Uterus (tissue), 2 donors: ENCODE data around the gene NACC2.

Source experiments
- POLR2A ChIP-seq, 2 donors: fragments of 450-650 bp; IDR thresholded peaks; one replicate each; pipeline ENCODE4 v1.6.1; 2016; ENCODE audit warnings: antibody characterized with exemption in 2 of 2, mild to moderate bottlenecking in 1 of 2, moderate library complexity in 1 of 2
- TF ChIP-seq, protein P1 (sequence below), 4 experiments: fragments of 200-600 bp in 2 of 4; fragments of 450-650 bp in 2 of 4; sonication (generic) in 2 of 4; IDR thresholded peaks; one replicate each; pipeline ENCODE4 v1.5.1; 2016 to 2019; ENCODE audit warnings: antibody characterized with exemption in 4 of 4, mild to moderate bottlenecking in 2 of 4, moderate library complexity in 1 of 4

DNA sequence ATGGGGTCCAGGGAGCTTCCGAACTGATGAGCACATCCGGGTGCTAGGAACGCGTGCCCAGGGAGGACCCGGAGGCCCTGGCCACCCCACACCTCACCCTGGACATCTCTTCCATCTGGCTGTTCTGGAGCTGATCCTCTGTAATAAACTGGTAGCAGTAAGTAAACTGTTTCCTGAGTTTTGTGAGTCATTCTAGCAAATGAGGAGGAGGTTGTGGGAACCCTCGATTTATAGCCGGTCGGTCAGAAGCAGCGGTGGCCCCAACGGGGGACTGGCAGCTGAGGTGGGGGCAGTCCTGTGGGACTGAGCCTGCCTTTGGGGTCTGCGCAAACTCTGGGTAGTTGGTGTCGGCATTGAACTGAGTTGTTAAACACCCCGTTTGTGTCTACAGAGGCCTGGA, 118.6 kb downstream of the NACC2 start:
- TF ChIP-seq, protein P1, sequence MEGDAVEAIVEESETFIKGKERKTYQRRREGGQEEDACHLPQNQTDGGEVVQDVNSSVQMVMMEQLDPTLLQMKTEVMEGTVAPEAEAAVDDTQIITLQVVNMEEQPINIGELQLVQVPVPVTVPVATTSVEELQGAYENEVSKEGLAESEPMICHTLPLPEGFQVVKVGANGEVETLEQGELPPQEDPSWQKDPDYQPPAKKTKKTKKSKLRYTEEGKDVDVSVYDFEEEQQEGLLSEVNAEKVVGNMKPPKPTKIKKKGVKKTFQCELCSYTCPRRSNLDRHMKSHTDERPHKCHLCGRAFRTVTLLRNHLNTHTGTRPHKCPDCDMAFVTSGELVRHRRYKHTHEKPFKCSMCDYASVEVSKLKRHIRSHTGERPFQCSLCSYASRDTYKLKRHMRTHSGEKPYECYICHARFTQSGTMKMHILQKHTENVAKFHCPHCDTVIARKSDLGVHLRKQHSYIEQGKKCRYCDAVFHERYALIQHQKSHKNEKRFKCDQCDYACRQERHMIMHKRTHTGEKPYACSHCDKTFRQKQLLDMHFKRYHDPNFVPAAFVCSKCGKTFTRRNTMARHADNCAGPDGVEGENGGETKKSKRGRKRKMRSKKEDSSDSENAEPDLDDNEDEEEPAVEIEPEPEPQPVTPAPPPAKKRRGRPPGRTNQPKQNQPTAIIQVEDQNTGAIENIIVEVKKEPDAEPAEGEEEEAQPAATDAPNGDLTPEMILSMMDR (IDR thresholded peaks at IDR 0.05), result no peak
- no peak for TF ChIP-seq POLR2A (IDR thresholded peaks at IDR 0.05)
